HG03432 (cell line): Measurements from ENCODE around the gene ATP2B2.
A peak's percentile ranks its signal among the peaks of the same experiment; 100 is the strongest.

Experiments used
- ATAC-seq: cut with Tn5 transposase; IDR thresholded peaks from one replicate; pipeline ENCODE4 v1.9.1; 2021; ENCODE audit warnings: mild to moderate bottlenecking, moderate library complexity; ENCODE audit not compliant: unreplicated experiment

Gene ATP2B2

DNA sequence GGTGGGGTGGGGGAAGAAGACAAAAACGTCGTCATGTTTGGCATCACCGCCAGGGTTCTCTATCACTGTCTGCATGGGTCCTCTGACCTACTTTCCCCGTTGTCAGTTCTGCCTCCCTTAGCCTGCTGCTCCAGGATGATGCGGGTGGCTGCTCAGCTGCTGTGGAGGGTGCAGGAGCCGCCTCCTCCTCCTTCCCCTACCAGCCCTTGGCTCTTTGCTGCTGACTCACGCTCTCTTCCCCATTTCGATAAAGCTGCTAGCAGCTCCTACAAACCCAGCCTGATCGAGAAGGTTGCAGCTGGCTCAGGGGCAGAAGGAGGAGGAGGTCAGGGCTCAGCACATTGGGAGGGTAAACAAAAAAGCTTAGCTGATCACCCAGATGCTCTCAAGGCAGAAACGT is 135.0 kb downstream of the ATP2B2 start:
- ATAC-seq = no peak

DNA sequence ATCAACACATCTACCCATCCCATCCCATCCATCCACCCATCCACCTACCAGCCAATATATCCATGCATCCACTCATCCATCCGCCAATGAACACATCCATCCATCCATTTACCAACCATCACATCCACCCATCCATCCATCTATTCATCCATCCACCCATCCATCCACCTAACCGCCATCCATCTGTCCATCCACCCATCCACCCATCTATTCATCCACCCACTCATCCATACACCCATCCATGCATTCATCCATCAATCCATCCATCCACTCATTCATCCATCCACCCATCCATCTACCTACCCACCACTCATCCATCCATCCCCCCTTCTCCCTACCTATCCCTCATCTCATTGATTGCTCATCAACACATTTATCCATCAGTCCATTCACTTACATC is 136.9 kb downstream of the ATP2B2 start:
- no peak for ATAC-seq

DNA sequence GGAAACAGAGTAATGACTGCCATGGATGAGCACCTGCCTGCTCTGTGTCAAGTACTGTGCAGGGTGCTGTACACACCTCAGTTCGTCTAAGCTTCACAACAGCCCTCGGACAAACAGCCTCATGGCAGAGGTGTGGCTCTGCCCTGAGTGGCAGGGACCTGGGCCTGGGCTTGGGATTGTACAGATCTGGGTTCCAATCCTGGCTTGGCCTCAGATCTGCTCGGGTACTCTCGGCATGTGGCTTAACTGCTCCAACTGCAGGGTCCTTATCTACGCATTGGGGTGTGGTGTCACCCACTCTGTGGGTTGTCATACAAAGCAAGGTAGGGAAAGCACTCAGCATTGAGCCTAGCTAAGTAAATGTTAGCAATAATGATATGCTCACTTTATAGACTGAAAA is 137.9 kb downstream of the ATP2B2 start:
- no peak for ATAC-seq

DNA sequence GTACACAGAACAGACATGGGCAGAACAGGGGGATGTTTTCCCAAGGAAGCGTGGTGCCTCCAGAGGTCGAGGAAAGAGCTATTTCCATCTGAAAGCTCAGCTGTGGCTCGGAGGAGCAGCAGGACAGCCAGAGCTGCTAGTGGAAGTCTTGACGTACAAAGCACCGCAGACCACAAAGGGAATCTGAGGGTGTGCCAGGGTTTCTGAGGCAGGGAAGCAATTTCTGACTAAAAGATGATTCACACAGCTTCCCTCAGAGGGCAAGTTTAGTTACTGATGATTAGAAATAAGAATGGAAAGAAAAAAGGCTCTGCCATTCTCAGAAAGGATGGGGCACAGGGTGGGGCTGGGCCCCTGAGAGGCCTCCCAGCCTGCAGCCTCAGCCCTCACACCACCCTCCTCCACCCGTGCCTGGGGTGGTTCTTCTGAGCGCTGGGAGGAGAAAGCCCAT is 138.7 kb downstream of the ATP2B2 start:
- no peak for ATAC-seq

DNA sequence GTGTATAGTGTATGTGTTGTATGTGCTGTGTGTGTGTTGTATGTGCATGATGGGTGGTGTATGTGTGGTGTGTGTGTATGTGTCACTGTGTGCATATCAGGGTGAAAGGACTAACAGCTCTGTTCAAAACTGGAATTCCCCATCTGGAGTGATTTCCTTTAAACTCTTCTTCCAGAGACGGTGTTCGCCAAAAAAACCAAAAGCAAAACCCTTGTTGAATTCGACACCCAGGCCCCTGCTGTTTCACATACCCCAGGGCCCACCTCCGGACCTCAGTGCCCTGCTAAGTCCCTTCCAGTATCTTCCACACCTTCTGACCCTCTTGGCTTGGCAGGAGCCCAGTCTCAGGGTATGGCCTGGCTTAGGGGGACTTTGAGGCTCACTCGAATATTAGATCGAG is 139.6 kb downstream of the ATP2B2 start:
- ATAC-seq = no peak

DNA sequence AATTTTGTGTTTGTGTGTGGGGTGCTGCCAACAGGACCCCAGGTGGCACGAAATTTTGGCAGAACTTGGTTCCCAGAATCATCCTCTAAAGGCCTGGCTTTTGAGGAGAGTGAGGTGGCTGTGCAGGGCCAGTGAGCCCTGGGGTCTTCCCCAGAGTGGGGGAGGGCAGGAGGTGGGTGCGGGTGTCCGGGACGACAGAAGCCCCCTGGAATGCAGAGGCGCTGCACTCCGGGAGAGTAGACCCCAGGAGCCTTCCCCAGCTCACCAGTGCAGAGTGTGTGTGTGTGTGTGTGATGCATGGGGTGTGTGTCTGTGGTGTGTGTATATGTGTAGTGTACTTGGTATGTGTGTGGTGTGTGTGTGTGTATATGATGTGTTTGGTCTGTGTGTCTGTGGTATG is 140.1 kb downstream of the ATP2B2 start:
- no peak for ATAC-seq

DNA sequence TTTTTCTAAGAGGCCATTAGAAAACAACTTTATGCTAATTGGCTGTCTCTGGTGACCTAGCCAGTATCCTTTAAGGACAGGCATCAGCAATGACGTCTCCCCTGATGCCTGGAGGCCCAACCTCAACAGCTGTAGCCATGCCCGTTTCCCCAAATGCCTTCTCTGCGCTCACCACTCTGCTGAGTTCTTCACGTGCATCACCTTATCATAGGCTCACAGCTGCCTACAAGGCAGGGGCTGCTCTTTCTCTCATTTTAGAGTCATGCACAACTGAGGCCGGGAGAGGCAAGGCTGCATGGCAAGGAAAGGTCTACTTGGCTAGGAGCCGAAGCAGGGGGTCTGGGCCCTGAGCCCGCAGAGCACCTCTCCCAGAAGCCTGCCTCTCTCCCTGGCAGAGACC is 140.6 kb downstream of the ATP2B2 start:
- ATAC-seq = no peak

DNA sequence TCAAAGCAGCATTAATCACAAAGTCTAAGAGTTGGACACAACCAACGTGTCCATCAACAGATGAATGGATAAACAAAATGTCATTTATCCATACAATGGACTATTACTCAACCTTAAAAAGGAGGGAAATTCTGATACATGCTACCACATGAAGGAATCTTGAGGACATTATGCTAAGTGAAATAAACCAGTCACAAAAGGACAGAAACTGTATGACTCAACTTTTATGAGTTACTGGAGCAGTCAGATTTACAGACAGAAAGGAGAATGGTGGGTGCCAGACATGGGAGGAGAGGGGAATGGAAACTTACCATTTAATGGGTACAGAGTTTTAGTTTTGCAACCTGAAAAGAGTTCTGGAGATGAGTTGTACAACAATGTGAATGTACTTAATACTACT is 141.5 kb downstream of the ATP2B2 start:
- no peak for ATAC-seq

DNA sequence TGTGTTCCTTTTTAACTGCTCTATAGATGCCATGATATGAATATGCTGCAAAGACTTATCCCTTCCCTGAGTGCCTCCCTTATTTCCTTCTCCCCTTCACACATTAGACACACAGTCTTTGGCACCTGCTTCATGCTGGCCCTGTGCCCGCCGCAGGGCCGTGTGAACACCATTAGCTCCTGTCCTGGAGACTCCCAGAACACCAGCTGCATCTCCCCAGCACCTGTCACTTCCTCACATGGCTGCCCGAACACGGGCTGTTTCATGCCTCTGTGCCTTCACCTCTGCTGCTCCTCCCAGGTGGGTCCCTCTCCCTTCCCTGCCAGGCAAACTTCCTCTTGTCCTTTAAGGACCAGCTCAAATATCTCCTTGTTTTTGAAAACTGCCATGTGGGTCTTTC is 144.0 kb downstream of the ATP2B2 start:
- ATAC-seq = no peak

DNA sequence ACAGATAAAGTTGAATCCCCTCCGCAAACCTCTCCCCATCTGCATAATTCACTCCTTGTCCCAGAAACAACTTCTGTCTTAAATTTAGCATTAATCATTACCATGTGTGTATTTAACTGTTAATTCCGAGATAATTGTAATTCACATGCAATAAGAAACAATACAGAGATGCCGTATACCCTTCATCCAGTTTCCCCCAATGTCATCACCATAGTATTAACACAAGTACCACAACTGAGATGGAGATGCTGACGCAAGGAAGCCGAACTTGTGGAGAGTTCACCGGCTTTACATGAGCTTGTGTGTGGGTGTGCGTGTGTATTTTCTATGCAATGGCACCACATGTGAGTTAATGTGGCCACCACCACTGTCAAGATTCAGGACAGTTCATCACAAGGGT is 144.9 kb downstream of the ATP2B2 start:
- no peak for ATAC-seq

DNA sequence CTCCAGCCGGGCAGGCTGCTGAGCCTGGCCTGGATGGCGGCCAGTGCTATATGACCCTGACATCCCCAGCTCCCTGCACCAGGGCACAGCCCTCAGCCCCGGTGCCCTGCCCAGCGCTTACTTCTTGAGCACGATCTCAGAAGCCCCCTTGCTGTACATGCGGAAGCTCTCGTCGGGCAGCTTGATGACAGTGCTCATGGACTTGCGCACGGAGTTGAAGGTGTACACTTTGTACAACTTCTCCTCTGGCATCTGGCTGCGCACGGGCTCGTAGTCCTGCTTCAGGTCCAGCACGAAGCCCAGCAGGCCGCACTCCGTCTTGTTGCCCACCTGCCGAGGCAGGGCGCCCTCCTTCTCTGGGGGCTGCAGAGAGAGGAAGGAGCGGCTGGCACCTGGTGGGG is 145.6 kb downstream of the ATP2B2 start:
- no peak for ATAC-seq

DNA sequence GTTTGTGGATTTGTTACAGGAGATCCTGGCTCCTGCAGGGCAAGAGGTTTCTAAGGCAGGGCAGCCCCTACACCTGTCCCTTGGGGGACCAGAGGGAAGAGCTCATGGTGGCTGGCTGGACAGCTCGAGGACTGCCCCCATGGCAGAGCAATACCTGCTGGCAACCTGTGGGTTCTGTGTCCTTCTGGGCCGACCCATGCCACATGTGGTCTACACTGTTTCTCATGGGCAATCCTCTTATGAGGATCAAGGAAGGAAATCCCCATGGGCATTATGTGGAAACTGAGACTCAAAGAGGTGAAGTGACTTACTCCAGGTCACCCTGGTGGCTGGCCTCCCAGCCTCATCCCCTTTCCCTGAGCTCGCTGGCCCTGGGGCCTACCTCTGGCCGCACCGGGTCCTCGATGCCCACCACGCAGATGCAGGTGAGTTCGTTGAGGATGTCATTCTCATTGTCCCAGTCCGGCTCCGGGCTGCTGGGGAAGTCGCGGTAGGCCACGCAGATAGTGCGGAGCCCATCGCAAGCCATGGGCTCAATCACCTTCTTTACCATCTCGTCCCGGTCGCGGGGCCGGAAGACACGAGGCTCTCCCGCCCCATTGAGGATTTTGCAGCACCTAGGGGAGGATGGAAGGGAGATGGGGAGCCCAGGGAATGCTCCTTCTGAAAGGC is 146.9 kb downstream of the ATP2B2 start:
- ATAC-seq = no peak

DNA sequence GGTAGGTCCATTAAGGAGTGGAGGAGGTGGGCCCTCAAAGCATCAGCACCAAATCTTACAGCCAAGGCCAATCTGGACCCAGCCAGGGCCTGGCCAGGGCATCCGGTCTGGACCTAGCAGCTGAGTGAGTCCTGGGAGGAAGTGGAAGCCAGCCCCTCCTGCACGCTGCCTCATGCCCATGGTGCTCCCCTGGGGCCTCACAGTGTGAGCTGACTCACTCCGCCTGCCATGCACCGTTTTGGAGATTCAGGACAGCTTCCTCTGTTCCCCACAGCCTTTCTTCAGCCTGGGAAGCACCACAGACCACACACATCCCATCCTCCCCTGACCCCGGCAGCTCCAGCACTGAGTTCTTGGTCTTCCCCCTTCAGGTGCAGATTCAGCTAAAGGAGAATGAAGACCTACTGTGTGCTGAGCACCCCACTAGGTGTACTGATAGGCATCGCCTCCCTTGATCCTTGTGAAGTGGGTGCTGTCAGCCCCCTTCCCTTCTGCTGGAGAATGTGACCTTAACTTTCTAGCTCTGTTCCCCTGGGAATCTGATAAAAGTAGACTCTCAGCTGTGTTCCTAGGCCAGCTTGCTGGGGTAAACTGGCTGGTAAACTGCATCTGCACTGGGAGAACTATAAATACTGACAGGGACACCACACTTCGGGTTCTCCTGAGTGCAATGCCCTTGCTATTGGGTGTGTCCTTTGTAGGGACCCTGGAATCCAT is 147.6 kb downstream of the ATP2B2 start:
- peak; percentile 84 for ATAC-seq

DNA sequence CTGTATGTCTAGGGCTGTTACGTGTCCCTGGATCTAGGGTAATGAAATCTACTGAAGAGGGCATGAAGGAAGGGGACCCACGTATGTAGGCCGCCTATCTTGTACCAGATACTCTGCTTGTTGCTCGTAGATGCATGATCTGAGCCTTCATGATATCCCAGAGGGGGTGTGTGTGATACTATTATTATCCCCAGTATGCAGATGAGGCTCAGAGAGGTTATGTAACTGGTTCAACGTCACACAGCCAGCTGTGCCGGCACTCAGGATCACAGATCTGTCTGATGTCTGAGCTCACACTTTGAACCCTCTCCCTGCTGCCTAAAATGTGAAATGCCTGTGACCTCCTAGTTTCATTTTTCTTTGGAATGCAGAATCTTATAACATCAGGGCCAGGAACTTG is 148.3 kb downstream of the ATP2B2 start:
- ATAC-seq = no peak

DNA sequence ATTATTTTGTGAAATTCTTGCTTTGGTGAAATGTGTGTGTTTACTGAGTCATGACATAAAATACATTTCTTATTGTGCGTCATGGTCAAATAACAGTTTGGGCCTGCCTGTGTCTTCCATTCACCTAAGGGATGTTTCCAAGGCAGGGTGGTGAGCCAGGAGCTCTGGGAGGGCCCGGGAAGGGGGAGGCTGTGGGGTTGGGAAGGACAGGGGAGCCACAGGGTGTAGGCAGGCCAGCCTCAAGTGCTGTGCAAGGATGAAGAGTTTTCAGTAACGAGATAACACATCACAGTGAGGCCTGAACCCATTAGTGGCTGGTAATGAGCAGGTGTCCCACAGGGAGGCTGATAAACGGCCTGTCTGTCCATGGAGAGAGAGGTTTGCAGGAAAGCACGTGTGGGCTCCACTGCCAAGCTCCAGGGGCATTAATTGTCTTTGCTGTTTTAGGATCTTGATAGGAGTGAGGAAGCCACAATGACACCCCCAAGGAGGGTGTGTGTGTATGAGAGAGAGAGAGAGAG is 148.9 kb downstream of the ATP2B2 start:
- no peak for ATAC-seq

DNA sequence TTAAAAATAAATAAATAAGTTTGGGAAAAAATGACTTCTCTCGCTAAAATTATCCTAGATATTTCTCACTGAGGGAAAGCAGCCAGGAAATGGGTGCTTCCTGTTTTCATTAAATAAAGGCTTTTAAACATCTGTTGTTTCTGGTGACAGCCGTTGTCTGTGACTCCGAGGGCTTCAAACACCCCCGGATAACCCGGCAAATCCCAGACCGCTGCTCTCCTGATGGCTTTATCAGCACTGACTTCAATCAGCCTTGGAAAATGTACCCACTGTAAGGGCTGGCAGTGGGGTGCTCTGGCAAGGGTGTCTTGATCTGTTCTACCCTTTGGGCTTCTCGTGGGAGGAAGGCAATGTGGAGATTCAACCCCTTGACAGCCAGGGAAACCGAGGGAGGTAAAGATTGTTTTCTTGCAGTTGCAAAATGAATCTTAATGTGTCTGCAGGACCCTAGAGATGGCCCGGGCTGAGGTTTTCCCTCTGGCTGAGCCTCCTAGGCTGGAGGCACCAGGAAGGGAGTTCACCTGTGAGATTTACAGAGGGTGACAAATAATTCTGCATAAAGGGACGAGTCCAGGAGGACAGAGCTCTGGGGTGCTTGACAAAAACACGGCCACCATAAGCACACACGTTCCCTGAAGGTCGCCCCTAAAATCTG is 150.9 kb downstream of the ATP2B2 start:
- no peak for ATAC-seq

DNA sequence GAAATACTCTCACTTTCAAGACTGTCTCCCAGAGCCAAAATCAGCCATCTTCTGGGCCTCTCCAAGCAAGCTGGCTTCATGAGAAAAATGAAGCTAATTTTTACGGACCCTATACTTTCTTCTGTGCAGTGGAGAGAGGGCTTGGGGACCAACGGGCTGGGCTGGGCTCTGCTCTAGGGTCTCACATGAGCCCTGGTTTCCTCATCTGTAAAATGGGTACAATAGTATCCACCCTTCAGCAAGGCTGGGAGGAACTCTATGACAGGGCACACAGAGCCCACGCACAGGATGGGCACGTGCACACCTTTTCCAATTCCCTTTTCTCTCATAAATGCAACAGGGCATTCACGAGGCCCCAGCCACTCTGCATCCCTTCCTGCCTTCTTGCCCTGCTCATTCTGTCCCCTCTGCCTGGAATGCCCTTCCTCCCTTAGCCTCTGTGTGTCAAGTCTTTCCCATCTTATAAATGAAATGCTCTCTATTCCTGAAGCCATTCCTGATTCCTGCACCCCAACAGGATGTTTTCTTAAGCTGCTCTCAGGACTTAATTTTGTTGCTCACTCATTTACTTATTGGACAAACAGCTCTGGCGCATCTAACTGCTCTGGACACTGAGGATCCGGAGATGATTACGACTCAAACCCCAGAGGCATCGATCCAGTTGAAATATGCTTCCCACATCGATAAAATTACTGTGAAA is 151.6 kb downstream of the ATP2B2 start:
- no peak for ATAC-seq

DNA sequence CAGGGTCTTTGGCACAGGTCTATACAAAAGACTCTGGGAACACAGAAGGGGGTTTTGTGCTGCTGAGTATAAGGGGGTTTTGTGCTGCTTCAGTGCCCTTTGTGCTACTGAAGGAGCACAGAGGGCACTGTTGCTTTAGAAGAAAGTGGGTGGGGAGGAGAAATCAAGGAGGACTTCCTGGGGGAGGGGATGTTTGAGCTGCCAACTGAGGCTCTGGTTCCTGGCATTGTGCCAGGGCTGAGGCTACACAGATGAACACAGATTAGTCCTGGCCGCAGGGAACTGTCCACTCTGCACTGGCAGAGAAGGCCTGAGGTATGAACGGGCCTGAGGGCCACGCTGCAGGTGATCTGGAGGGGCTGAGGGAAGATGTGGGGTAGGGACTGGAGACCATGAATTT is 152.2 kb downstream of the ATP2B2 start:
- no peak for ATAC-seq

DNA sequence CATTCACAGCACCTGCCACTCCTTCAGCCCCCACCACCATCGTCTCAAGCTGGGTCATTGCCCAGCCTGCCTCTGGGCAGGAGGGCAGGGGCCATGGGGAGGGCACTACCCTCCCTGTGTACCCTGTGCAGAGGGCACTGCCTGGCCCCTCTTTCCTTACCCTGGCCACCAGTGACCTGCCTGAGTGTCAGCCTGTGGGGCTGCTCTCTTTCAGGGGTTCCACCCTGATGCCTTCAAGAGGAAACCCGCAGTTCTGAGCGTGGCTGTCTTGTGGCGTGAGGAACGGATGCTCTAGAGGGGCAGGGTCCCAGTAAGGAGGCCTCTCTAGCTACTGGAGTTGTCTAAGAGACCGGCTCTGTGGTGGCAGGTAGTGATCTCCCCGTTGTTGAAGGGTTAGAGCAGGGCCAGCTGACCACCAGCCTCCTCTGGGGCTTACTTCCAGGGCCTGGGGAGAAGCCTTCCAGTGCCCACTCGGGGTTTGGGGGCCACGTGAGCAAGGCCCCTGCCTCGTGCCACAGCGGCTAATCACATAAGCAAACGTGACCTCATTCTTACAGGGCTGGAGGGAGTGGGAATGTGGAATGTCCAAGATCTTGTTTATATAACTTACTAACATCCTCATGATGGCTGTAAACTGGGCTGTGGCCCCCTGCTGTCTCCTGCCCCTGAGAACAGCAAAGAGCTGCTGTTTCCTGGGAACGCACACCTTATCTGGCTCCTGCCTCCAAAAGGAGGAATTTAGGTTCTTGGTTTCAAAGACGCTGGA is 153.1 kb downstream of the ATP2B2 start:
- no peak for ATAC-seq

DNA sequence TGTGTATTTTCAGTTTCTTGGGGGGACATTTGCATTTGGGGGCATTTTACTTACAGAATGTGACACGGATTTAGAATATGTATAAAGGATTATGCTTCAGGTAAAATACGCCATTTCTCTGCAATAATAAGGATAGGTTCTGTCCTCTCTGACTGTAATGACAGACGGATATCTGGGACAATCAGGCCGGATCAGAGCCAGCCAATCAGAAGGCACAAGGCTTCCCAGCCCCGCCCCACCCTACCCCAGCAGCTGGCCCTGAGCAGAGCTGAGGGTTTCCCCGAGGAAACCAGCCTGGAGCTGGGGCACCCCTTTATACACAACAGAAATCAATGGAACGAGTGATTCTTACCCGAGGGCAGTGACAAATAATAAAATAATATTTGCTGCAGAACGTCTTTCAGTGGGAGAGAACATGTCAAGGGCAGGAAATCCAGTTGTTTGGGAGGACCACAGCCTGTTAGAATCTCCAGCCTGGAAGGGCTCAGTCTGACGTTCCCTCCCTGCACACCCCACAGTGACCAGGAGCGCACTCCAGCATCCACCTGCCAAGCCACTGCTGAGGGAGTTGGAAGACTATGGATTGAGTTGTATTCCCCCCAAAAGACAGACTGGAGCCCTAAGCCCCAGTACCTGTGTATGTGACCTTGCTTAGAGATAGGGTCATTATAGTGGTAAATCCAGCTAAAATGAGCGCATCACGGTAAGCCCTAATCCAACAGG is 154.2 kb downstream of the ATP2B2 start:
- no peak for ATAC-seq
